Muscle of arm (tissue), 12 donors: ENCODE data around the gene SLC2A6. TPM values are rescaled to one million over a fixed set of nuclear protein-coding genes. Genes with fewer than 3 reads are reported as not detected.

Source experiments
- DNase-seq: peaks from one replicate; pipeline ENCODE4 v3.0.0-alpha.2; 2013
- polyA plus RNA-seq, 12 donors: library from polyadenylated mRNA; unstranded; fragments of 120-200 nt; gene quantifications; one replicate each; pipeline ENCODE4 v1.2.1, GENCODE V29; 2013; ENCODE audit not compliant: insufficient read length in 12 of 12

SLC2A6 gene
- polyA plus RNA-seq, 12 donors, result 0.87 to 1.6 (median 1.1) TPM; not detected in 2

GRCh38 chr9:133440874-133441273, 38.0 kb downstream of the SLC2A6 start:
- DNase-seq, result no peak

DNA sequence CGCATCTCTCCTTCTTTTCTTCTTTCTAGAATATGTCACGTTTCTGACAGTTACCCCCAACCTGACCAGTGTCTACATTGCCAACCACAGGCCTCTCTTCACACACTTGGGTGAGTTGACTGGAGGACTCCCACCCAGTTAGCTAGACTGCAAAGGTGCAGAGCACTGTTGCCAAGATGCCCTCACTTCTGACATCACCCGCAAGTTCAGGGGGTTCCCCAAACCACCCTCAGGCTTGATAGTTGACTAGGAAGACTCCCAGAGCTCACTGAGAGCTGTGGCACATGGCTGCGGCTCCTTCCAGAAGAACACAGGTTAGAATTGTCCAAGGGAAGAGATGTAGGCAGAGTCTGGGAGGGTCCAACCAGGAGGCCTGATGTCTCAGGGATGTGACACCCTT, 39.6 kb downstream of the SLC2A6 start:
- DNase-seq, result no peak

DNA sequence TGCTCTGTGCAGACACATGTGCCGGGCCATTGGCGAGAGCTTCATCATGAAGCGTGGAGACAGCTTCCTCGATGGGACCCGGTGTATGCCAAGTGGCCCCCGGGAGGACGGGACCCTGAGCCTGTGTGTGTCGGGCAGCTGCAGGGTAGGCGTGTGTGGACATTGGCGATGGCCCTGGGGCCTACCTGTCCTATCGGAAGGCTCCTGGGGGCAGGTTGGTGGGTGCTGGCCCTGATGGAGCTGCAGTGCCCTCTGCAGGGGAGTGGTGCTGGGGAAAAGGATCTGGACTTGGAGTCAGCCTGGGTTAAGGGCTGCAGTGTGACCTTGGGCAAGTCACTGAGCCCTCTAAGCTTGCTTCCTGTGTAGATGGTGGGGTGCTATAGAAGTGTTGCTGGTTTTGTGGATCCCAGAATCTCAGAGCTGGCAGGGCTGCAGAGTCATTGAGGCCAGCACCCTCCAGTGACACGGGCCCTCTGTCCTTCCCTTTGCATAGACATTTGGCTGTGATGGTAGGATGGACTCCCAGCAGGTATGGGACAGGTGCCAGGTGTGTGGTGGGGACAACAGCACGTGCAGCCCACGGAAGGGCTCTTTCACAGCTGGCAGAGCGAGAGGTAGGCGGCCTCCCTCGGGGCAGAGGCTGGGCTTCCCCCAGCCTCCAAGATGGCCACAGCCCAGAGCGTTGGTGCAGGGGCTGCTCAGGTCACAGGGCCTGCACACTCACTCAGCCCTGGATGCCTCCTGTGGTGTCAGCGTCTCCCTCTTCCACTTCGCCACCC, 41.0 kb downstream of the SLC2A6 start:
- DNase-seq, result no peak

GRCh38 chr9:133436681-133437080, 42.2 kb downstream of the SLC2A6 start:
- no peak for DNase-seq

- DNase-seq, result no peak
Observed at GRCh38 chr9:133433351-133433843, 45.5 kb downstream of the SLC2A6 start.

GRCh38 chr9:133430244-133430643, 48.7 kb downstream of the SLC2A6 start:
- no peak for DNase-seq

DNA sequence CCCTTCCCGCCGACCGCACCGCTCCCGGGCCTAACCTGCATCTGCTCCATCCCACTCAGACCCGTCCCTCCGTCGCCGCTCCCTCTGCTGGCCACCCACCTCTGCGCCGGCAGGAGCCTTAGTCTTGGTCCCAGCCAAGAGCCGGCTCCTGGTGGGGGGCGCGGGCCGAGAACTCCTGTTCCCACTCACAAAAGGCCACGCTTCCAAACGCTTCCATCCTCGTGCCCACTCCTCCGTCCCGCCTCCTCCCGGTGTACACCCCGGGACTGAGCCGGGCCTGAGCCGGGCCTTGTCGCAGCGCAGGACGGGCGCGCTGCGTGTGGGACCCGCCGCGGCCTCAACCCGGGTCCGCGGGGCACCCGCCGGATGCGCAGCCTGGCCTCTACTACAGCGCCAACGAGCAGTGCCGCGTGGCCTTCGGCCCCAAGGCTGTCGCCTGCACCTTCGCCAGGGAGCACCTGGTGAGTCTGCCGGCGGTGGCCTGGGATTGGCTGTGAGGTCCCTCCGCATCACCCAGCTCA, 49.2 kb downstream of the SLC2A6 start:
- no peak for DNase-seq

DNA sequence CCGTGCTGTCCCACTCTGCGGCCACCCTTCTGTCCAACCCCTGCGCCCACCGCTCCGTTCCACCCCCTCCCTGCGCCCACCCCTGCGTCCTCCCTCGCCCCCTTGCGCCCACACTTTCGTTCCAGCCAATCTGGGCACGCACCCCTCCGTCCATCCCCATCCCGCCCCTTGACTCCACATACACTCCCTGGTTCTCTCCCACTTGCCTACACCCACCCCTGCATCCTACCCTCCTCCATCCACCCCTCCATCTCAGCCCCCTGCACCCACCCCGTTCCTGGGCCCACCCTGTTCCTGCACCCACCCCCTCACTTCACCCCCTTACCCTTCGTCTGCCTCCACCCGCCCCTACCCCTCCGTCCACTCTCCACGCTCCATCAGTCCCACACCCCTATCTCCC, 49.7 kb downstream of the SLC2A6 start:
- DNase-seq, result no peak

GRCh38 chr9:133428617-133429101, 50.2 kb downstream of the SLC2A6 start:
- no peak for DNase-seq

- DNase-seq, result no peak
Observed at GRCh38 chr9:133427658-133428348, 51.1 kb downstream of the SLC2A6 start.

DNA sequence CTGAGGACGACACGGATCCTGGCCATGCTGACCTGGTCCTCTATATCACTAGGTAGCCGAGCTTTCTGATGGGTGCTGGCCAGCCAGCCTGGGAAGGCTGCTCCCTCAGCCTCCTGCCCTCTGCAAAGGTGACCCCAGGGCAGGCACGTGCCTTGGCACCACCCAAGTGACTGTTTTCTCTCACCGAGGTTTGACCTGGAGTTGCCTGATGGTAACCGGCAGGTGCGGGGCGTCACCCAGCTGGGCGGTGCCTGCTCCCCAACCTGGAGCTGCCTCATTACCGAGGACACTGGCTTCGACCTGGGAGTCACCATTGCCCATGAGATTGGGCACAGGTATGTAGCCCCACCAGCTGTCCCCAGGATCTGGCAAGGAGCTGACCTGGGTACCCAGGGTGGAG, 52.9 kb downstream of the SLC2A6 start:
- no peak for DNase-seq

DNA sequence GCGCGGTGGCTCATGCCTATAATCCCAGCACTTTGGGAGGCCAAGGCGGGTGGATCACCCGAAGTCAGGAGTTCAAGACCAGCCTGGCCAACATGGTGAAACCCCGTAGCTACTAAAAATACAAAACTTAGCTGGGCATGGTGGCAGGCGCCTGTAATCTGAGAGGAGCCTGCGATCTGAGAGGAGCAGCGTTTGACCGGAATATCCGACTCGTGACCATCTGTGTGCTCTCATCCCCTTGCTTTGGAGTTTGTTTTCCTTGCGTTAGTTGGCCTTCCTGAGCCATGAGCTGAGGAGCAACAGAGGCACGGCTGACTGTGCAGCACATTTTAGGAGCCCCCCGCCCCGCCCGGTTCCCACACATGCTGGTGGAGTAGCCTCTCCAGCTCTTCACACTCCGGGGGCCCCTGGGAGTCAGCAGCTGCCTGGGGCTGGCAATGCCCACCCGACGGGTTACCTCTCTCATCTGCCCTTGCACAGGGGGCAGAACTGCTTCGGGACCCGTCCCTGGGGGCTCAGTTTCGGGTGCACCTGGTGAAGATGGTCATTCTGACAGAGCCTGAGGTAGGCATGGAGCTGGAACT, 53.8 kb downstream of the SLC2A6 start:
- no peak for DNase-seq

DNA sequence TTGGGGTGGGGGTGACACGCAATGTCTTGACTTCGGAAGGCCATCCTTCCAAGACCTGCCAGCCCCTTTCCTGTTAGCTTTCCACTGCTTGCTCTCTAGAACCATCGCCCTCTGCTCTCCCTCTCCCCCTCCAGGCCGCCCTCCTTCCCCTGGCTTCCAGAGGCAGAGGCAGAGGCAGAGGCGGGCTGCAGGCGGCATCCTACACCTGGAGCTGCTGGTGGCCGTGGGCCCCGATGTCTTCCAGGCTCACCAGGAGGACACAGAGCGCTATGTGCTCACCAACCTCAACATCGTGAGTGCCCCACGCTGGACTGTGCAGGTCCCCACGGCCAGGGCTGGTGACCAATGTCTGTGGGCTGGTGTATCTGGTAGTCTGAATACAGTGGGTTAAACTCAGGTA, 54.7 kb downstream of the SLC2A6 start:
- no peak for DNase-seq

DNA sequence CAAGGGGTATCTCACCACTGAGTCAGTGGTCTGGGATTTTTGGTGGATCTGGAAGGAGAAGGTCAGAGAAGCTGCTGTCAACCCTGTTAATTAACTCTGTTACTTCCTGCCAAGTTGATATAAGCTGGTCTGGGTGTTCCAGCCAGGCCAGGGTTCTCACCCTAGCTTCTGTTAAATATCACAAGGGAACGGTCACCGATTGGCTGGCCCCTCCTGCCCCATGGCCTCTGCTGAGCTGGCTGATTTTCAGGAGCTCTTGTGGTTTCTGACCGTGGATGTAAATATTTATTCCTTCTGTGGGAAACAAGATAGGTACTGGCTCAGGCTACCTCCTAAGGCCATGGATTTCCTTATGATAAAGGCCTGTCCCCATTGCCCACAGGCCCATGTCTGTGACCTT, 55.7 kb downstream of the SLC2A6 start:
- DNase-seq, result no peak

DNA sequence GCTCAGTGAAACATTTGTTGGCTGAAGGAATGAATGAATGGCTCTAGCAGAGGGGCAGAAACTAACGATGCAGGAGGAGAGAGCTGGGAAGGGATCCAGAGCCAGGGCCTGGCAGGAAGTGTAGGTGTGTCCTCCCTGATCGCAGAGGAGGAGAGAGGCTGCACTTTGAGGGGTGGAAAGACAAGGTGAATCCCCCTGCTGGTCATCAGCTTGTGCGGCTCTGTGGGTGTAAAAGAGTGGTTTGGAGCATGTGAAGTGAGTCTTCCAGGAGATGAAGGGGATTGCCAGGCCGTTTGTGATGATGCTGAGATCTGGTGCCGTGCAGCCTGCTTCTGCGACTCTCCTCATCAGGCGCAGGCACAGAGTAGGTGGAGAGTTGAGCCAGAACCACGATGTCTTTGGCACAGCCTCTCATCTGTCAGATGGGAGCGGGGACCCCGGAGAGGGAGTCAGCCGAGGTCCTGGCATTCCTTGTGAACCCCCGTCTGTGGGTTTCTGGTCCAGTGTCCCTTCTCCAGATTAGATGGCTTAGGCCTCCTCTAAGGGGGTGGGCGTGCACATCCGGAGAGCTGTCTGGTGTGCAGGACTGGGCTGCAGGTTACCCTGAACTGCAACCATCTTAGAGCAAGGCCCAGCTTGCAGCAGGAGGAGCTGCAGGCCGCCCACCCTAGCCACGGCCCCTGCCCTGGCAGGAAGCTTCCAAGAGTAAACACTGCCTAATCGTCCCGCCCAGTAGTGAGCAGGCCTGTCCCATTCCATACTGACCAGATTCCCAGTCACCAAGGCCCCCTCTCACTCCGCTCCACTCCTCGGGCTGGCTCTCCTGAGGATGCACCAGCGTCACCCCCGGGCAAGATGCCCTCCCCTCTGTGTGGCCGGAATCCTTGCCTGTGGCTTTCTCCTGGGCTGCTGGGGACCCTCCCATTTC, 57.0 kb downstream of the SLC2A6 start, which contains the start of gene ADAMTS13:
TSS of gene ADAMTS13 (plus strand) at position 753 of the 928 bp plus-strand sequence. CDS start at position 830, 77 bp downstream.
- no peak for DNase-seq

Other genes starting within 250 kb of the SLC2A6 start
- 10 to 100 TPM in 1 of 12 donors, 1 to 10 TPM in 8, under 1 TPM in 2, not detected in 1; 0.57 to 28.3 (median 2.6) TPM for gene ABO, start 203.9 kb downstream of the SLC2A6 start, polyA plus RNA-seq
- gene SURF6, start 142.9 kb downstream of the SLC2A6 start, polyA plus RNA-seq, result 10 to 100 TPM in 11 of 12 donors, not detected in 1; 14.3 to 32.6 (median 18.6) TPM
- 10 to 100 TPM in 11 of 12 donors, not detected in 1; 18.8 to 27.5 (median 21.7) TPM for gene MED22, start 131.0 kb downstream of the SLC2A6 start, polyA plus RNA-seq
- 1,000 to 10,000 TPM in 11 of 12 donors, not detected in 1; 2,000 to 2,688 (median 2,248) TPM for gene RPL7A, start 130.9 kb downstream of the SLC2A6 start, polyA plus RNA-seq
- gene SURF1, start 122.6 kb downstream of the SLC2A6 start, polyA plus RNA-seq, result 10 to 100 TPM in 11 of 12 donors, not detected in 1; 17.6 to 37.0 (median 29.9) TPM
- gene SURF2, start 122.5 kb downstream of the SLC2A6 start, polyA plus RNA-seq, result 10 to 100 TPM in 7 of 12 donors, 1 to 10 TPM in 3, not detected in 2; 7.6 to 18.1 (median 11.1) TPM
- 100 to 1,000 TPM in 6 of 12 donors, 10 to 100 TPM in 5, not detected in 1; 87.0 to 138 (median 100) TPM for gene SURF4, start 103.0 kb downstream of the SLC2A6 start, polyA plus RNA-seq
- gene STKLD1, start 102.7 kb downstream of the SLC2A6 start, polyA plus RNA-seq, result 1 to 10 TPM in 8 of 12 donors, under 1 TPM in 2, not detected in 2; 0.82 to 3.0 (median 1.8) TPM
- gene REXO4, start 61.1 kb downstream of the SLC2A6 start, polyA plus RNA-seq, result 10 to 100 TPM in 11 of 12 donors, not detected in 1; 26.6 to 54.5 (median 30.4) TPM
- gene ADAMTS13, start 56.7 kb downstream of the SLC2A6 start, polyA plus RNA-seq, result 1 to 10 TPM in 11 of 12 donors, not detected in 1; 4.2 to 8.4 (median 5.5) TPM
- 10 to 100 TPM in 11 of 12 donors, not detected in 1; 10.4 to 22.4 (median 13.1) TPM for gene CACFD1, start 19.1 kb downstream of the SLC2A6 start, polyA plus RNA-seq
- 10 to 100 TPM in 11 of 12 donors, not detected in 1; 18.1 to 68.0 (median 49.3) TPM for gene MYMK, start 45.9 kb upstream of the SLC2A6 start, polyA plus RNA-seq
- gene ADAMTSL2, start 55.6 kb upstream of the SLC2A6 start, polyA plus RNA-seq, result 1 to 10 TPM in 10 of 12 donors, not detected in 2; 2.3 to 4.6 (median 2.6) TPM
- gene FAM163B, start 130.3 kb upstream of the SLC2A6 start, polyA plus RNA-seq, result under 1 TPM in 3 of 12 donors, not detected in 9; 0.15 to 0.24 (median 0.19) TPM
- 1 to 10 TPM in 1 of 12 donors, under 1 TPM in 9, not detected in 2; 0.39 to 1.0 (median 0.59) TPM for gene DBH, start 157.3 kb upstream of the SLC2A6 start, polyA plus RNA-seq